Hematopoietic multipotent progenitor cell treated with erythropoietin and hydrocortisone succinate and interleukin-3 and kit ligand, for 15 days (in vitro differentiated cells): ENCODE measurements around the gene HOXC9.

ENCODE experiments used
- DNase-seq: peaks from one replicate; pipeline ENCODE4 v3.0.0-alpha.2; 2015; ENCODE audit warnings: low spot score

Gene HOXC9

DNA sequence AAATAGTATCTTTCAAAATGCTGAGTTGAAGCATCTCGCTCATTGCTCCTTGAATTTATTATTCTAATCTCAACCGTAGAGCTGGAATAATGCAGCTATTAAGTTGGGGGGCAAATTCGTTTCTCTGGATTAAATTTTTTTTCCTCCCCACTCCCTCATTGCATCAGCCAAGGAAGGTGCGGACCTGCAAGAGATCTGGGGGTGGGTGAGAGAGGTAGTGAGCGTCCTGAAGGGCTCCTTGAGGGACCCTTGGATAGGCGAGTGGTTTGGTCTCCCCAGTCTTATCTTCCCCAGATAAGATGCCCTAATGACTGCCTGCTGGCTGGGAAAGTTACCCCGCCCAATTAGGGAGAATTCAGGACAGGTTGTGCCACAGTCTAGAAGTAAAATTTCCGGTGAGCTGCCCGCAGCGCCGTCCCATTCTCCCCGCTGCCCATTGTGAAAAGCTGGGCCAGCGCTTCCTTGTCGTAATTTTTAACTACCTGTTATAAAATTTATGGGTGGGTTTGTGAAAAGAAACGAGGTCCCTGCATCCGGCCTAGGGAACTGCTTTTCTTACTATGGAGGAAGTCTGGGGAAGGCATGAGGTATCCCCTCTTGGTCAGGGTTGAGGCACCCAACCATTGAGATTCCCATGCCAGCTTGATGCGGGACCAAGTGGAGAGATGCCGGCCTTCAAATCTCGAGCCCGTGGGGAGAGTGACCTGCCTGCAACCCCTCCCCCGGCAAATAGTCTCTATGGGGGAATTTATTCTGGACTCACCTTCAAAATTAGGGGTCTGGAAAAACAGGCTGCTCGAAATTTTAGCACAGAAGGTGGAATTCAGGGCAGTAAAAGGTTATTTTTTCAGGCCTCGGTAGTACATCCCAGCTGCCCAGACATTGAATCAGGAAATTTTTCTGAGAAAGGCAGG, 15.3 kb downstream of the HOXC9 start:
- DNase-seq: no peak

DNA sequence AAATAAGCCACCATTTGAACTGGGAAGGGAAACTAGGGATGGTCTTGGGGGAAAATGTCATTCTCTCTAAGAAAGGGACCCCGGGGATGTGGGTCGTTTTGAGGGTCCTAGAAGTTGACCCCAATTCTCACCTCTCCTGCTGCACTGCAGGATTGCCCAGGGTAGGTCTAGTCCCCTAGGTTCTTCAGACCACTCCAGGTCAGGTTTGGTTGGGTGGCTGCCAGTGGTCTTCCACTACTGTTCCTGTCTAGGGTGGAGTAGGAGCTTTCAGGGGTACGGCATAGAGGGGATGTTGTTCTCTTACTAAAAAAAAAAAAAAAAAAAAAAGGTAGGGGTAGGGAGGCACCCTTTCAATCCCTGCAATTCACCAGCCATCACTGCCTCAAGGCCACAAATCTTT, 16.1 kb downstream of the HOXC9 start:
- no peak for DNase-seq

- DNase-seq: no peak
Measured at GRCh38 chr12:54016478-54016964, 16.6 kb downstream of the HOXC9 start.

DNA sequence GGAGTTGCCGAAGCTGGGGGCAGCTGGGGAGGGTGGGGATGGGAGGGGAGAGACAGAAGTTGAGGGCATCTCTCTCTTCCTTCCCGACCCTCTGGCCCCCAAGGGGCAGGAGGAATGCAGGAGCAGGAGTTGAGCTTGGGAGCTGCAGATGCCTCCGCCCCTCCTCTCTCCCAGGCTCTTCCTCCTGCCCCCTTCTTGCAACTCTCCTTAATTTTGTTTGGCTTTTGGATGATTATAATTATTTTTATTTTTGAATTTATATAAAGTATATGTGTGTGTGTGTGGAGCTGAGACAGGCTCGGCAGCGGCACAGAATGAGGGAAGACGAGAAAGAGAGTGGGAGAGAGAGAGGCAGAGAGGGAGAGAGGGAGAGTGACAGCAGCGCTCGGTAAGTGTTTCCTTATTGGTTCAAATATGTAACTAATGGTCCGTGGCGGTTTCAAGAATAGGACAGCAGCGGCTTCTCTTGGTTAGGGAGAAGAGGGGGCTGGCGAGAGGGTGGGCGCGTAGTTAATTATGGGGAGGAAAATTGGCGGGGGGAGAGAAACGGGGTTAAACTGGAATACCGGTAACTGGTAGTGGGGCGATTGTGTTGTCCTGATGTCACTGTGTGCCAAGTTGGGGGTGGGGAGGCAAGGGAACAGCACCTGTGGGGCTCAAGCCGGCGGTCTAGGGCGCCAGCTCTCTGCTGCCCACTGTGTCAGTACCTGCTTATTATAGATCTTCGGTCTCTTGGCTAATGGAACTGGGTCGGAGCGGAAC, 17.2 kb downstream of the HOXC9 start:
- DNase-seq: no peak

- no peak for DNase-seq
Measured at GRCh38 chr12:54017878-54018467, 18.0 kb downstream of the HOXC9 start.

DNA sequence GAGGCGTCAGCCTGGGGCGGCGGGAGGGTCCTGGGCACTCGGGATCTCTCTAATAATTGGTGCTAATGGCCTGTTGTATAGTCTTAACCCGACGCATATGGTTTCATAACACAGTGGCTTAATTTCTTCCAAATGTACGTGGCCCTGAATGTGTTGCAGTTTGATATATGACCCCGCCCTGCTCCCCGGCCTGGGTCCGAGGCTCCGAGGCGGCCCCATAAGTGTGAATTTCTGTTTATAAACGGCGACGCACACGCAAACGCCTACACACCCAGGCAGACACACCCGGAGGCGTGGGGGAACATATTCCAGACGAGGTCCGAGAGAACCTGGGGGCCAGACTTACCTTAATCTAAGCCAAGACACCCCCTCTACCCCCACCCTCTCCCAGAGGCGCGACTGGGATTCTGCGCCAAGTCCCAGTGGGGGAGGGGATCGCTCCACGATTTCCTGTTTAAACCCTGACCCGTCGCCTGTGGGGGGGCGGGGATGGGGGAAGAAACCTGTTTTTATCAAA, 18.6 kb downstream of the HOXC9 start:
- DNase-seq: no peak

DNA sequence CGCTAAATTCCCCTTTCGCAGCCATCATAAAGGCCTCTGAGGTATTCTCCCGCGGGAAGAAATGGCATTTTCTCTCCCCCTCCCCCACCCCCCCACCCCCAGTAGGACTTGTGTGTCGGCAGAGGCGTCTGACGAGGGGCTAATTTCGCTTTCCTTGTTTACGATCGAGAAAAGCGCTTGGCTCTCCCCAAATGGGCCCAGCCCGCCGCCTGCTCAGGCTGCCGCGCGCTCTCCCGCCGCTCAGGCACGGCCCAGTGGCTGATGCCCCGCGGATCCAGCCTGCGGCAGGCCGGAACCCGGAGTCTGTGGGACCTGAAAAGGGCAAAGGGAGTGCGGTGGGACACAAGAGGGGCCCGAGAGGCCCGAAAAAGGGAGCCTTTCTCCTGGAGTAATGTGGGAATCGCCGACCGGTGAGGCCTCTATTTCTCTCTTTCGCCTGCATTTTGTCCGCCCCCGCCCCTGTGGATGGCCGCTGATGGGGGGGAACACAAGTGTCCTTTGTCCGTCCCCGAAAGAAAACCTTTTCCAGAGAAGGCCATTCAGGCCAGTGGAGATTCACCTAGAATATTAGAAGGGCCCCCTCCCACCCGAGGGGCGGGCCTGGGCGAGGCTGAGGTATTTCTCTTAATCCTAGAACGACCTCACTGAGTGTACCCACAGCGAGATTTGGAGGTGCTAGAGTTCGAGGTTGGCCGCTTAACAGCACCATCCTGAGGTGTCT, 19.3 kb downstream of the HOXC9 start:
- no peak for DNase-seq

DNA sequence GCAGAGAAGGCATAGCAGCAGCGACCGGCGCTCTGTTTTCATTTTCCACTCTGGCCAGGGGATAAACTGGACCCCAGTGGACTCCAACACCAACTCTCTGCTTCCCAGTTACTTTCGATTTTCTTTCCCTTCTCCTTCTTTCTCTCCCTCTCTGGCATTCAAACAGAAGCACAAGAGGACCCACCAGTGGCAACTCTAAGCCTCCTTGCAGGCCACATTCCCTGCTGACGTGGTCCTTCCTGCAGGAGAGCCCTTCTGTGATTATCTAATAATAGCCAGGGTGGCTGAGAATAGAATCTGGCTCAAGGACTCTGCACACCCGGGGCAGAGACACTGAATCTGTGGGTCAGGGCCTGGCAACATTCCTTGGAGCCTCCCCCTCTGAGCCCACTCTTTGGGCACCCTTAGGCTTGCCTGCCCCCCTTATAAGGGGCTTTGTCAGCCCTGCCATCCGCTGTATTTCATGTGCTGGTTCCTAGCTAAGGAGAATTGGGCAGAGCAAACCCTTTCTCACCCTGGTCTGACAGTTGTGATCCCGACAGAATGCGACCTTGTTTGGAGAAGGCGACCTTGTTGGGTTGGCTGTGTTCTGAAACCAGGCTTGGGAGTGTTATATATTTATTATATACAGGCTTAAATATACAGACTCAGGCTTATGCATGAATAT, 20.1 kb downstream of the HOXC9 start:
- no peak for DNase-seq

- DNase-seq: no peak
Measured at GRCh38 chr12:54020591-54021405, 20.8 kb downstream of the HOXC9 start.

DNA sequence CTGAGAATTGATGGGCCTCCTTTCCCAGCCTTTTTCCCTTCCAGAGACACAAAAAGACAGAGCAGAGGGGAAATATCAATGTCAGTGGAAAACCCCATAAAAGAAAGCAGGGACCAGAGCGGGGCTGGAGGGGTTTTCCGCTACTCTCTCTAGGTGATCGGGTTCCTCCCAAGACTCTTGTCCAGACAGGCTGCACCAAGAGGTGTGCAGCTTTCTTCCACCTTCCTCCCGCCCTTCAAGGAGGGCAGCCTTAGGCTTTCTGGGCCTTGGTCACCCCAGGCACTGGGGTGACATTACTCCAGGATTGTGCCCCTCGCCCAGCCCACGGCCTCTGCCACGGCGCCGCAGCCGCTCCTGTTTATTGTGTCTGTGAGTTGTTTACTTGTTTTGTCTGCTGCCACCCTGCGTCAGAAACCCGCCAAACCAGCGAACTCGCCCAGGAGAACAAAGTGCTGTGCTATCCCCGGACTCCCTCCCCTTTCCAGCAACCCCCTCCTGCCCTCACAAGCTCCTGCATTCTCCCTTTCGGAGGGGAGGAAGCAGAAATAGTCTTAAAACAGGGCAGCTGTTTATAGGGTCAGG, 21.6 kb downstream of the HOXC9 start:
- no peak for DNase-seq

DNA sequence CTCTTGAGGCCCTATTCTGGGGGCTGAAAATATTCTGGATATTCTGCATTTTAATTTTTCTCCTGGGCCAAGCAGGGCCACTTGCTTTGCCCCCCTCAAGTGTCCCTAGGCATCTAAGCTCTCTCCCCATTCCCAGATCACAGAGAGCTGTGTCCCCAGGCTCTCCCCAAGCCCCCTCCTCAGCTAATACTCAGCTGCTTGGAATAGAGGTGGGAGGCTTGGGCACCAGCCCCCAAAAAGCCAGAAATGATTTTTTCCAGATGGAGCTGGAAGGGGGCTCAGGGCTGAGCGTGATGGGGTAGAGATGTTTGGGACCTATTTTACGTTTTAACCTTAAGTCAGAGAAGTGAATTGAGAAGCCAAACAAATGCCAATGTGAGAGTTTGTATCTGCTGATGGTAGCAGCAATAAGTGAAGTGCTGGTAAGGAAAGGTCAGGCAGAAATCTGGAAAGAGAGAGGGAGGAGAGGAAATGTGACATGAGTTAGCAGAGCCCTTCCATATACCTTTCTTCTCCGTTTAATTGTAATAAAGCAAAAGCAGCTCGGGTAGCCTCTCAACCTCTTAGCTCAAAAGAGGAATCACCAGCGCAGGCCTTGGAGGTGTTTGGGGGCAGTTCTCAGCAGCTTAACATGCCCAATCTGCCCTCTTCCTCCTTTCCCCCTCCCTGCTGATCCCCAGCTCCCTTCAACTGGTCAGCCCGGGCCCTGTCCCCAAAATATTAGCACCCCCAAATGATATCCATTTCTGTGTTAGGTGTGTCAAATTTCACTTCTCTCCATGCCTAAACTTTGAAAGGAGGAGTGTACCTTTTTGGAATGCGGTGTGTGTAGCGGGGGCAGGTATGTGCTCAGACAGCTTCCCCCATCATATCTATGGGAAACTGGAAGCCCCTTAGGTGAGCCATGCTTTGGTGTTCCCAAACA, 23.3 kb downstream of the HOXC9 start:
- no peak for DNase-seq

- DNase-seq: no peak
Measured at GRCh38 chr12:54024127-54024526, 24.2 kb downstream of the HOXC9 start.

GRCh38 chr12:54024581-54025305, 24.8 kb downstream of the HOXC9 start:
- no peak for DNase-seq

DNA sequence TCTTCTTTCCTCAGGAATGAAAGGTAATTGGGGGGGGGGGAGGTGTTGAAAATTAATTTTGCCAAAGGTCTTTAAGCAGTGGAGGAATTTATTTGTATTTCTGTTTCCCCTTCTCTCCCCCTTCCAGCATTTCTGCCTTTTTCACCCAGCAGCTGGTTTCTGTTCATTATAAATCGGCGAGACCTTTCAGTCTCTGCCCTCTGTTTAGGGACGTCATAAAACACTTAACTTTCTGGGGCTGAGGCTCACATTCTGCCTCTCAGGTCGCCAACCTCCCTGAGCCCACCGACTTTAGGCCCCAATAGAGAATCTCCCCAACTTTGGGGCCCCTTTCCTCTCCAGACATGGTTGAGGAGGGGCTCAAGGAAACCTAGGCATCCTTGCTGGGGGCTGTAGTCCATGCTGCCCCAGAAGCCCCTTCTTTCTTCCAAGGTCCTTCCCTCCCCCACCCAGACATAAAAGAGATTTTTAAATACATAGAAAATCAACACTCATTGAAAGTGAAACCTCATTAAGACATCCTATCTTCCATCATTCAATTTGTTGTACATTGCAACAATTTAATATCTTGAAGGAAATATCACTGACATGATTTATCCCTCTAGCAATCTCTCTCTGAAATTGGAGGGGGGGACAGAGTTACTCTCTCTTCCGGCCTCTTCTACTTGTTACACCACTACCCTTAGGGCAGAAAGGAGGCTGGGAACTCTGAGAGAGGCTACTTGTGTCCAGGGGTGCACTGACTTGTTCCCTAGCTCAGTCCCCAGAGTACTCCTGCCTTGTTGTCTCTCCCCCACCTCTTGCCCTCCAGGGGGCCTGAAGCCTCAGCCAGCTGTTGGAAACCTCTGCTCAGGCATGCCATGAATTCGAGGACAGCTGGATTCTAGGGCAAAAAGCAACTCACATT, 25.8 kb downstream of the HOXC9 start:
- DNase-seq: no peak

DNA sequence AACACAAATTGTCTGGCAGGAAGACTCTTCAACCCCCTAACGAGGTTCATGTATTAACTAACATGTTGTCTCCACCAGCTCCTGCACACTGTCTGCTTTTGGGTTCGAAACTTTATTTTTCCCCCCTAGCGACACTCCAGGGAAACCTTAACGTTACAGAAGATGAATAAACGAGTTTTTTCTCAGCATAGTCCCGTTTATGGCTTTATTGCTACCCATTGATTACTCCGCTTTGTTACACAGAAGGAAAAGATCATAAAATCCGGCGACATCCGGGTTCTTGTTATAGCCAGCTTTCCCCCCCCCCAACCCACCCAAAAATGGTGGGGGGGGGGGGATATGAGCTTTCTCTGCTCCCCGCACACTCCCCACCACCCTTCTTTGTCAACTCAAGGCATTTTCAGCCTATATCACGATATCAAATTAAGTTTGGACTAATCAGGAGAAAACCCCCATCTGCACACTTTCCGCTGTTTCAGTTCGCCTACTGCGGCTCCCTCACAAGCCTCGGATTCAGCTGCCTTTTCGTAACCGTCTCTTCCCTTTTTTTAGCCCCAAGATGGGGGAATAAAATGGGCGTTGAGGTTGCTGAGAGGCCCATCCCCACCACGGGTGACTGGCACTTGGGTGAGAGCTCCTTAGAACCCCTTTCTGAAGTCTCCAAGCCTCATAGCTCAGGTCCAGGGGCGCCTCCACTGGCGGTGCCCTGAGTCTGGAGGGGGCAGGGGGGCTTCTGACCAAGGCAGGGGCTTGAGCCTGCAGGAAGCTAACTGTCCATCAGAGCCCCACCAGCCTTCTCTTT, 26.9 kb downstream of the HOXC9 start:
- no peak for DNase-seq

- DNase-seq: no peak
Measured at GRCh38 chr12:54027442-54027786, 27.5 kb downstream of the HOXC9 start.
